ENCODE results near the gene SFRP2.

Gene SFRP2

DNA sequence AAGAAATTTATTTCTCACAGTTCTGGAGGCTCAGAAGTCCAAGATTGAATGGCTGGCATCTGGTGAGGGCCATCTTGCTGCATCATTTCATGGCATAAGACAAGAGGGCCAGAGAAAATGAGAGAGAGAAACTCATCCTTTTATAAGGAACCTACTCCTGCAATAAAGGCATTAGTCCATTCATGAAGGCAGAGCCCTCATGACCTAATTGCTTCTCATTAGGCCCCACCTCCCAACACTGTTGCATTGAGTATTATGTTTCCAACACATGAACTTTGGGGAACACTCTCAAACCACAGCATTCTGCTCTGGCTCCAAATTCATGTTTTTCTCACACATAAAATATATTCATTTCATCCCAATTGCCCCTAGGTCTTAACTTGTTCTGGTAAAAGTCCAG lies 43.2 kb downstream of the SFRP2 start:
- TF ChIP-seq, protein P1, sequence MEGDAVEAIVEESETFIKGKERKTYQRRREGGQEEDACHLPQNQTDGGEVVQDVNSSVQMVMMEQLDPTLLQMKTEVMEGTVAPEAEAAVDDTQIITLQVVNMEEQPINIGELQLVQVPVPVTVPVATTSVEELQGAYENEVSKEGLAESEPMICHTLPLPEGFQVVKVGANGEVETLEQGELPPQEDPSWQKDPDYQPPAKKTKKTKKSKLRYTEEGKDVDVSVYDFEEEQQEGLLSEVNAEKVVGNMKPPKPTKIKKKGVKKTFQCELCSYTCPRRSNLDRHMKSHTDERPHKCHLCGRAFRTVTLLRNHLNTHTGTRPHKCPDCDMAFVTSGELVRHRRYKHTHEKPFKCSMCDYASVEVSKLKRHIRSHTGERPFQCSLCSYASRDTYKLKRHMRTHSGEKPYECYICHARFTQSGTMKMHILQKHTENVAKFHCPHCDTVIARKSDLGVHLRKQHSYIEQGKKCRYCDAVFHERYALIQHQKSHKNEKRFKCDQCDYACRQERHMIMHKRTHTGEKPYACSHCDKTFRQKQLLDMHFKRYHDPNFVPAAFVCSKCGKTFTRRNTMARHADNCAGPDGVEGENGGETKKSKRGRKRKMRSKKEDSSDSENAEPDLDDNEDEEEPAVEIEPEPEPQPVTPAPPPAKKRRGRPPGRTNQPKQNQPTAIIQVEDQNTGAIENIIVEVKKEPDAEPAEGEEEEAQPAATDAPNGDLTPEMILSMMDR (IDR thresholded peaks at IDR 0.05; ENCODE audit: low read depth, low read length): no peak
- no peak for DNase-seq (ENCODE audit: extremely low read depth, low read depth)

DNA sequence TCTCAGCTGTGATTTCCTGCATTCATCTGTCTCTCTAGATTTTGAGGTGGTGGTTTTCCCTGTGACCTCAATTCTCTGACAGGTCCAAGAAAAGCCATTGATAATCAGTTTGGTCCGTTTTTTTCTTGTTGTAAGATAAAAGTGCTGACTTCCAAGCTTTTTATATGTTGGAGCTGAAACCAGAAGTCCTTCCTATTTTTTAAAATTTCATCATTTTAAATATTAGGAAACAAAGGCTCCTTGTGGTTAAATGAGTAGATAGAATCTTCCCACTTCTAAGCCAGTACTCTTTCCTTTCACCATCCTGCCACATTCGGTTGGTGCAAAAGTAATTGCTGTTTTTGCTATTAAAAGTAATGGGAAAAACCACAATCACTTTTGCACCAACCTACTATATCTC lies 47.3 kb downstream of the SFRP2 start:
- no peak for DNase-seq (ENCODE audit: extremely low read depth, low read depth)
- TF ChIP-seq, protein P1 (IDR thresholded peaks at IDR 0.05; ENCODE audit: low read depth, low read length): no peak

GRCh38 chr4:153735906-153736461 lies 52.9 kb downstream of the SFRP2 start:
- TF ChIP-seq, protein P1 (IDR thresholded peaks at IDR 0.05; ENCODE audit: low read depth, low read length): no peak

DNA sequence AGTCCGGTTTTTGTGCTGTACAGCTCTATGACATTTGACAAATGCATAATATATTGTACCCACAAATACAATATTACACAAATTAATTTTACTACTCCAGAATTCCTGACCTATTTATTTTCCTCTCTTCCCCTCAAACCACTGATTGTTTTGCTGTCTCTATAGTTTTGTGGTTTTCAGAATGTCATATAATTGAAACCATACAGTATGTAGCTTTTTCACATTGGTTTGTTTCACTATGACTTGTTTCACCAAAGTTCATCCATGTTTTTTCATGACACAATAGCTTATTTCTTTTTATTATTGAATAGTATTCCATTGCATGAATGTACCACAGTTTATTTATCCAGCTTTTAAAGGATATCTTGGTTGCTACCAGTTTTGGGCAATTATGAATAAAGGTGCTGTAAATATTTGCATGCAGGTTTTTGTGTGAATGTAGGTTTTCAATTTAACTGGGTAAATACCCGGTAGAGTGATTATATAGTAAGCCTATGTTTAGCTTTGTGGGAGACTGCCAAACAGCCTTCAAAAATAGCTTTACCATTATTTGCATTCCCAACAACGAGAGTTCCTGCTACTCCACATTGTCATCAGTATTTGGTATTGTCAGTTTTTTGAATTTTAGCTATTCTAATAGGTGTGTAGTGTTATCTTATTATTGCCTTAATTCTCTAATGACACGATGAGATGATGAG lies 55.0 kb downstream of the SFRP2 start:
- TF ChIP-seq, protein P1 (IDR thresholded peaks at IDR 0.05; ENCODE audit: low read depth, low read length): no peak
- DNase-seq (ENCODE audit: extremely low read depth, low read depth): no peak

More at GRCh38 chr4:153735906-153736461, 52.9 kb downstream of the SFRP2 start:
- no peak for DNase-seq (ENCODE audit: extremely low read depth, low read depth)

- peak; percentile 59 for DNase-seq (ENCODE audit: extremely low read depth, low read depth)
- TF ChIP-seq, protein P1 (IDR thresholded peaks at IDR 0.05; ENCODE audit: low read depth, low read length): no peak
Measured at GRCh38 chr4:153731239-153731638, 57.6 kb downstream of the SFRP2 start.

Measured in AG09319 (cell line).